Ishikawa (cell line): ENCODE measurements around the gene GFM1.

Experiments used
- CEBPB ChIP-seq: IDR thresholded peaks from 2 replicates; pipeline ENCODE4 v1.6.1; 2012
- CREB1 ChIP-seq: IDR thresholded peaks from 2 replicates; pipeline ENCODE4 v1.6.1; 2012; ENCODE audit warnings: low read depth
- EGR1 ChIP-seq: IDR thresholded peaks from 2 replicates; pipeline ENCODE4 v1.6.1; 2012
- EP300 ChIP-seq: IDR thresholded peaks from 2 replicates; pipeline ENCODE4 v1.6.1; 2012; ENCODE audit warnings: borderline replicate concordance
- FOXM1 ChIP-seq: IDR thresholded peaks from 2 replicates; pipeline ENCODE4 v1.6.1; 2012; ENCODE audit warnings: low read depth, borderline replicate concordance
- MAX ChIP-seq: IDR thresholded peaks from 2 replicates; pipeline ENCODE4 v1.6.1; 2012
- NFIC ChIP-seq: IDR thresholded peaks from 2 replicates; pipeline ENCODE4 v1.6.1; 2012
- RAD21 ChIP-seq: IDR thresholded peaks from 2 replicates; pipeline ENCODE4 v1.6.1; 2012; ENCODE audit warnings: low read depth
- REST ChIP-seq: IDR thresholded peaks from 2 replicates; pipeline ENCODE4 v1.6.1; 2012; ENCODE audit warnings: low read depth, mild to moderate bottlenecking
- TAF1 ChIP-seq: IDR thresholded peaks from 2 replicates; pipeline ENCODE4 v1.6.1; 2012; ENCODE audit warnings: low read depth, mild to moderate bottlenecking
- TCF12 ChIP-seq: IDR thresholded peaks from 2 replicates; pipeline ENCODE4 v1.6.1; 2012; ENCODE audit warnings: low read depth
- TEAD4 ChIP-seq: IDR thresholded peaks from 2 replicates; pipeline ENCODE4 v1.6.1; 2012
- USF1 ChIP-seq: IDR thresholded peaks from 2 replicates; pipeline ENCODE4 v1.6.1; 2012
- YY1 ChIP-seq: IDR thresholded peaks from 2 replicates; pipeline ENCODE4 v1.6.1; 2012; ENCODE audit warnings: low read depth
- ZBTB7A ChIP-seq: IDR thresholded peaks from 2 replicates; pipeline ENCODE4 v1.6.1; 2012; ENCODE audit warnings: low read depth

Gene GFM1

GRCh38 chr3:158678687-158679086 lies 34.4 kb downstream of the GFM1 start:
- TF ChIP-seq EGR1: no peak
- no peak for TF ChIP-seq FOXM1
- TF ChIP-seq USF1: no peak
- no peak for TF ChIP-seq YY1
- TF ChIP-seq RAD21: no peak
- TF ChIP-seq MAX: no peak
- no peak for TF ChIP-seq NFIC
- no peak for TF ChIP-seq TCF12
- TF ChIP-seq TEAD4: no peak
- TF ChIP-seq CEBPB: no peak
- TF ChIP-seq REST: no peak
- TF ChIP-seq TAF1: no peak
- no peak for TF ChIP-seq EP300
- TF ChIP-seq ZBTB7A: no peak
- no peak for TF ChIP-seq CREB1

GRCh38 chr3:158679547-158680000 lies 35.2 kb downstream of the GFM1 start:
- TF ChIP-seq EP300 (no peak), MAX (no peak), FOXM1 (no peak), TAF1 (no peak)

- TF ChIP-seq USF1 (no peak), NFIC (no peak), EP300 (no peak), CREB1 (no peak), MAX (no peak), TEAD4 (no peak)
Observed at GRCh38 chr3:158680861-158681260, 36.5 kb downstream of the GFM1 start.

GRCh38 chr3:158683230-158683962 lies 39.1 kb downstream of the GFM1 start:
- TF ChIP-seq FOXM1 (no peak), RAD21 (no peak), CREB1 (no peak), ZBTB7A (no peak), EP300 (no peak)

GRCh38 chr3:158685159-158685558 lies 40.8 kb downstream of the GFM1 start:
- TF ChIP-seq TEAD4: no peak
- TF ChIP-seq MAX: no peak
- no peak for TF ChIP-seq USF1

GRCh38 chr3:158696618-158697017 lies 52.3 kb downstream of the GFM1 start:
- TF ChIP-seq ZBTB7A (no peak), YY1 (no peak), TEAD4 (no peak), MAX (no peak), EP300 (no peak), EGR1 (no peak), RAD21 (no peak), CEBPB (no peak), CREB1 (no peak), REST (no peak), USF1 (no peak), TCF12 (no peak), FOXM1 (no peak), NFIC (no peak)
